Suprapubic skin (tissue), 4 donors: ENCODE results near the gene SSTR3. TPM values are rescaled to one million over a fixed set of nuclear protein-coding genes. Genes with fewer than 3 reads are reported as not detected.

Experiments used
- DNase-seq, 2 donors: peaks; one replicate each; pipeline ENCODE4 v3.0.0-alpha.2; 2019; ENCODE audit warnings: low spot score in 2 of 2
- H3K27ac ChIP-seq: fragments of 200-600 bp; sonication (generic); one replicate; pipeline ENCODE4 v1.5.1; 2019
- H3K27me3 ChIP-seq: fragments of 200-600 bp; sonication (generic); one replicate; pipeline ENCODE4 v1.5.1; 2019
- H3K36me3 ChIP-seq: fragments of 200-600 bp; sonication (generic); one replicate; pipeline ENCODE4 v1.5.1; 2019
- H3K4me1 ChIP-seq: fragments of 200-600 bp; sonication (generic); one replicate; pipeline ENCODE4 v1.5.1; 2019
- H3K4me3 ChIP-seq: fragments of 200-600 bp; sonication (generic); one replicate; pipeline ENCODE4 v1.5.1; 2019; ENCODE audit warnings: mild to moderate bottlenecking
- H3K9me3 ChIP-seq: fragments of 200-600 bp; sonication (generic); one replicate; pipeline ENCODE4 v1.5.1; 2019
- CTCF ChIP-seq, 2 donors: fragments of 200-600 bp in 1 of 2; fragments of 450-650 bp in 1 of 2; sonication (generic) in 1 of 2; IDR thresholded peaks; one replicate each; pipeline ENCODE4 v1.5.1; 2016 to 2019; ENCODE audit warnings: antibody characterized with exemption in 2 of 2, mild to moderate bottlenecking in 1 of 2, moderate library complexity in 1 of 2
- EP300 ChIP-seq: sonication (generic); formaldehyde crosslinking; IDR thresholded peaks from one replicate; pipeline ENCODE4 v1.6.1; 2017; ENCODE audit warnings: antibody characterized with exemption
- POLR2A ChIP-seq, 2 donors: fragments of 450-650 bp; IDR thresholded peaks; one replicate each; pipeline ENCODE4 v1.6.1; 2017; ENCODE audit warnings: antibody characterized with exemption in 2 of 2, mild to moderate bottlenecking in 2 of 2, moderate library complexity in 2 of 2
- POLR2AphosphoS5 ChIP-seq, 3 donors: sonication (generic); formaldehyde crosslinking; IDR thresholded peaks; one replicate each; pipeline ENCODE4 v1.6.1; 2017; ENCODE audit warnings: antibody characterized with exemption in 3 of 3
- WGBS: methylation state at CpG from one replicate; pipeline ENCODE4 v1.1.5; 2018; 5-methylcytosine and 5-hydroxymethylcytosine counted together
- total RNA-seq, 4 donors: library from RNA; depleted of rRNA; stranded (reverse); fragments of >200 nt; gene quantifications; one replicate each; pipeline ENCODE4 v1.1.0, GENCODE V29; 2016

Gene SSTR3
- total RNA-seq, 4 donors from 2014 or later, result not detected

GRCh38 chr22:37224757-37225420 lies 12.6 kb upstream of the SSTR3 start:
- no peaks in the 10 kb centered on the region for H3K27me3 ChIP-seq
- DNase-seq, result no peak
- H3K27ac ChIP-seq, result no peak overlapping the region
- no peaks in the 10 kb centered on the region for H3K9me3 ChIP-seq
- H3K36me3 ChIP-seq, result no peaks in the 10 kb centered on the region
- WGBS, result 71% methylated on average over 8 of the region's 8 CpGs
- no peak overlapping the region for H3K4me3 ChIP-seq
- TF ChIP-seq POLR2AphosphoS5 (IDR thresholded peaks at IDR 0.05) (no peak), POLR2A (IDR thresholded peaks at IDR 0.05) (no peak), EP300 (no peak), CTCF (IDR thresholded peaks at IDR 0.05) (no peak)
- peaks cover 20% of the 10 kb centered on the region for H3K4me1 ChIP-seq

DNA sequence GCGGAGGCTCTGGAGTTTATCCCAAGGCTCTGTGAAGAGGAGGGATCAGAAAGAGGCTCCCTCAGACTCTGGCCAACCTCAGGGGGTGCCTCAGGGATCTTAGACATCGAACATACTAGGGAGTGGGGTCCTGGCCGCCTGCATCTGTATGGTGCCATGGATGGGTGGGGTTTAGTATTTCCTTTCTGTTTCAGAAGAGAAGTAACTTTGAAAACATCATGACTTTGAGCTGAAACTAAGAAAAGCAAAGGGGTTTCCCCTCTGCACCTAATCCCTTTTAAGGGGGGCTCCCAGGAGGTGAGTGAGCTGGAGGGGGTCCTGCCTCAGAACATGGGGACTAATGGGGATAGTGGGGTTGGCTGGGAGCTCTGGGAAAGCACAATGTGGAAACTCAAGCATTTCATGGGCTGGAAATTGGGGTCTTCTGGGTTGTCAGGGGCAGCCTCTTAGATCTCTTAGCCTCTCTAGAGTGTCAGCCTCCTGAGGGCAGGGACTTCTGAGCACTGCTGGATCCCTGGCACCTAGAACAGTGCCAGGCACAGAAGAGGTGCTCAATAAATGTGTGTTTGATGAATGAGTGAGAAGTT lies 11.8 kb upstream of the SSTR3 start:
- TF ChIP-seq EP300 (no peak), CTCF (IDR thresholded peaks at IDR 0.05) (no peak), POLR2AphosphoS5 (IDR thresholded peaks at IDR 0.05) (no peak), POLR2A (IDR thresholded peaks at IDR 0.05) (no peak)
- Histone ChIP-seq H3K4me3 (no peak overlapping the region), H3K36me3 (no peaks in the 10 kb centered on the region), H3K9me3 (no peaks in the 10 kb centered on the region), H3K27ac (no peak overlapping the region), H3K4me1 (peaks cover 12% of the 10 kb centered on the region), H3K27me3 (peaks cover 1% of the 10 kb centered on the region)
- WGBS, result 77% methylated on average over 3 of the region's 3 CpGs
- DNase-seq, result no peak

- peaks cover 6% of the 10 kb centered on the region for H3K27me3 ChIP-seq
- no peak for TF ChIP-seq EP300
- TF ChIP-seq POLR2AphosphoS5 (IDR thresholded peaks at IDR 0.05), result no peak
- no peak for TF ChIP-seq POLR2A (IDR thresholded peaks at IDR 0.05)
- no peak for TF ChIP-seq CTCF (IDR thresholded peaks at IDR 0.05)
- no peak overlapping the region for H3K27ac ChIP-seq
- H3K4me3 ChIP-seq, result no peak overlapping the region
- no peaks in the 10 kb centered on the region for H3K4me1 ChIP-seq
- no peak for DNase-seq
- no peaks in the 10 kb centered on the region for H3K36me3 ChIP-seq
- H3K9me3 ChIP-seq, result no peaks in the 10 kb centered on the region
- 77% methylated on average over 8 of the region's 8 CpGs for WGBS
Observed at GRCh38 chr22:37222440-37222971, 10.2 kb upstream of the SSTR3 start.

- TF ChIP-seq EP300, result no peak
- Histone ChIP-seq H3K4me1 (no peaks in the 10 kb centered on the region), H3K27ac (no peak overlapping the region), H3K9me3 (no peaks in the 10 kb centered on the region), H3K27me3 (peaks cover 6% of the 10 kb centered on the region), H3K36me3 (no peaks in the 10 kb centered on the region), H3K4me3 (no peak overlapping the region)
- WGBS, result 93% methylated on average over 7 of the region's 10 CpGs
- DNase-seq, result no peak
Observed at GRCh38 chr22:37221424-37222333, 9.4 kb upstream of the SSTR3 start.

GRCh38 chr22:37220543-37220981 lies 8.3 kb upstream of the SSTR3 start:
- H3K4me3 ChIP-seq, result no peak overlapping the region
- TF ChIP-seq POLR2A (IDR thresholded peaks at IDR 0.05), result no peak
- TF ChIP-seq POLR2AphosphoS5 (IDR thresholded peaks at IDR 0.05), result no peak
- no peak for TF ChIP-seq EP300
- no peak for TF ChIP-seq CTCF (IDR thresholded peaks at IDR 0.05)
- H3K27ac ChIP-seq, result no peak overlapping the region
- H3K27me3 ChIP-seq, result peaks cover 6% of the 10 kb centered on the region
- no peaks in the 10 kb centered on the region for H3K4me1 ChIP-seq
- H3K9me3 ChIP-seq, result no peaks in the 10 kb centered on the region
- no peak for DNase-seq
- no peaks in the 10 kb centered on the region for H3K36me3 ChIP-seq
- 54% methylated on average over 4 of the region's 4 CpGs for WGBS
